T-cell (primary cell): Measurements from ENCODE around the gene FOXC1. TPM values are rescaled to one million over a fixed set of nuclear protein-coding genes. Genes with fewer than 3 reads are reported as not detected.

Source experiments
- ATAC-seq, 4 experiments: fragments of 200-7000 bp in 3 of 4; fragments of 150-1000 bp in 1 of 4; cut with Tn5 transposase; replicated peaks in 1 of 4; 1 replicate in 3 of 4; 2 replicates in 1 of 4; pipeline ENCODE4 v1.10.0; 2021; ENCODE audit warnings: moderate library complexity in 3 of 4, mild to moderate bottlenecking in 2 of 4, moderate number of reproducible peaks in 1 of 4
- CTCF ChIA-PET, 2 donors: fragments of 300-600 bp; sonication (Branson Sonifier 250); formaldehyde crosslinking; loops; one replicate each; lab custom pipeline; 2022; ENCODE audit warnings: antibody characterized with exemption in 2 of 2; lab: Charles Lee
- POLR2A ChIA-PET, 2 donors: fragments of 300-600 bp; sonication (Branson Sonifier 250); formaldehyde crosslinking; loops; one replicate each; lab custom pipeline; 2022; ENCODE audit warnings: antibody characterized with exemption in 2 of 2; lab: Charles Lee
- DNase-seq, 35 experiments: peaks; one replicate each; pipeline versions ENCODE4 v3.0.0 to v3.0.0-alpha.2; 2013 to 2023
- H3K27ac ChIP-seq: one replicate; pipeline ENCODE4 v1.5.1; 2013; ENCODE audit warnings: low read length
- H3K27me3 ChIP-seq, 2 experiments: replicated peaks in 1 of 2; 1 replicate in 1 of 2; 2 replicates in 1 of 2; pipeline versions ENCODE4 v1.6.1 to v1.7.0; 2013; ENCODE audit warnings: low read length in 1 of 2, mixed read lengths in 1 of 2; ENCODE audit not compliant: control insufficient read depth in 2 of 2, insufficient read depth in 2 of 2; ENCODE audit errors: extremely low read depth in 1 of 2
- H3K36me3 ChIP-seq, 2 donors: 1 replicate in 1 of 2; 2 replicates in 1 of 2; pipeline versions ENCODE4 v1.6.1 to v1.7.0; 2013; ENCODE audit warnings: low read length in 1 of 2; ENCODE audit not compliant: control insufficient read depth in 2 of 2, insufficient read depth in 1 of 2; ENCODE audit errors: extremely low read depth in 1 of 2
- H3K4me1 ChIP-seq, 2 experiments: 1 replicate in 1 of 2; 2 replicates in 1 of 2; pipeline versions ENCODE4 v1.6.1 to v1.7.0; 2013; ENCODE audit warnings: low read length in 2 of 2, mixed read lengths in 1 of 2; ENCODE audit not compliant: insufficient read depth in 2 of 2, control insufficient read depth in 1 of 2; ENCODE audit errors: extremely low read depth in 1 of 2
- H3K4me3 ChIP-seq, 2 donors: 1 replicate in 1 of 2; 2 replicates in 1 of 2; pipeline versions ENCODE4 v1.5.1 to v1.7.0; 2013; ENCODE audit warnings: mild to moderate bottlenecking in 2 of 2, low read length in 1 of 2, moderate library complexity in 1 of 2; ENCODE audit not compliant: control insufficient read depth in 1 of 2; ENCODE audit errors: extremely low read depth in 1 of 2
- H3K9me3 ChIP-seq: 2 replicates; pipeline ENCODE4 v1.7.0; 2013
- H3K27ac Mint-ChIP-seq, 2 donors: one replicate each; pipeline ENCODE4 v1.8.0; 2020 to 2021; ENCODE audit warnings: mild to moderate bottlenecking in 2 of 2, mixed read lengths in 2 of 2
- H3K27me3 Mint-ChIP-seq, 2 donors: one replicate each; pipeline ENCODE4 v1.8.0; 2021 to 2022; ENCODE audit warnings: mixed read lengths in 2 of 2
- H3K36me3 Mint-ChIP-seq: one replicate; pipeline ENCODE4 v1.8.0; 2021; ENCODE audit warnings: mixed read lengths
- H3K4me1 Mint-ChIP-seq, 3 donors: one replicate each; pipeline ENCODE4 v1.8.0; 2020 to 2022; ENCODE audit warnings: mixed read lengths in 3 of 3, mild to moderate bottlenecking in 1 of 3
- H3K4me3 Mint-ChIP-seq, 3 donors: one replicate each; pipeline ENCODE4 v1.8.0; 2020 to 2022; ENCODE audit warnings: mild to moderate bottlenecking in 3 of 3, mixed read lengths in 3 of 3, moderate library complexity in 3 of 3
- H3K9me3 Mint-ChIP-seq, 3 donors: one replicate each; pipeline ENCODE4 v1.8.0; 2020 to 2022; ENCODE audit warnings: mixed read lengths in 3 of 3
- WGBS: methylation state at CpG from one replicate; pipeline ENCODE4 v1.1.5; 2013; ENCODE audit warnings: missing lambda C conversion rate; ENCODE audit not compliant: insufficient coverage; 5-methylcytosine and 5-hydroxymethylcytosine counted together
- total RNA-seq, 35 experiments: library from RNA in 6 of 35; stranded (reverse) in 6 of 35; fragments of 120-200 nt in 1 of 35; gene quantifications; one replicate each; pipeline versions ENCODE4 v1.2.1 to v1.2.4 and lab custom pipeline; 2013 to 2026

The FOXC1 gene
- total RNA-seq, 5 donors from 2014 or later (not counting 1 experiment from before 2014, with no cell fraction given), result 0.09 to 0.15 (median 0.12) TPM; not detected in 2

DNA sequence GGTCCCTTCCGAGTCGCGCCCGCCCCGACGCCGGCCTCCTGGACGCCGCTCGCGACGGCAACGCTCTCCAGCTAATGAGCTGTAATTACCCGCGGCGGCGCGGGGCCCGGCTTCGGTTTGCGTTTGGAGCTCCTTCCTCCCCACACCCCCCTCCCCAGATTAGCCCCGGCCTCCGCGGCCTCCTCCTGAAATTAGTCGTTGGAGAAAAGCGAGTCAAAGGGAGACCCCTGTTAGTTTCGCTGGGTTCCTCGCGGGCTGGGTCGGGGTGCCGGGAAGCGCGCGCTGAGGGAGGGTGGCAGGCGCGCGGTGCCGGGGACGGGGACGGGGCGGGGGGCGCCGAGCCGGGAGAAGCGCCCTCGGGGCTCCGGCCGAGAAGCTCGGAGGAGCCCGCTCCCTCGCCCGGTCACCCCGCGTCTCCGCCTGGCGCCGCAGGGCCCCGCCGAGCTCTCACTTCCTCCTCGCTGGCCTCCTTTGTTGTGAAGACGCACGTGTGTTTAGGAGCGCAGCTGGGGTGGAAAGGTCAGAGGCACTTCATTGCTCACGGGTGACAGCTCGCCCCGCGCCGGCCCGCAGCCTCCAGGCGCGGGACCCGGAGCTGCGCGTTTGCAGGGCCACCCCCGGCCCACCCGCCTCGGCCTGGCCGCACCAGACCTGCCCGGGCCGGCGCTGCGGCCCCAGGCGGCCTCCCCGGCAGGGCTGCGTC is 4.9 kb downstream of the FOXC1 start:
- peaks cover 12 to 30% of the 10 kb centered on the region in 2 experiments for H3K4me1 ChIP-seq
- H3K27me3 ChIP-seq, result peaks cover 14 to 69% of the 10 kb centered on the region in 2 experiments
- peaks cover 19 to 25% (median 19%) of the 10 kb centered on the region in 3 donors for H3K4me1 Mint-ChIP-seq
- no peaks in the 10 kb centered on the region for H3K9me3 ChIP-seq
- no peaks in the 10 kb centered on the region for H3K9me3 Mint-ChIP-seq
- H3K27me3 Mint-ChIP-seq, result peaks cover 44 to 59% of the 10 kb centered on the region in 2 donors
- no peak overlapping the region for H3K27ac ChIP-seq
- DNase-seq (peak in 1 of 35 experiments; percentile 20), ATAC-seq (no peak)
- no peak overlapping the region for H3K4me3 Mint-ChIP-seq
- POLR2A ChIA-PET, result no interaction called here
- no peak overlapping the region for H3K4me3 ChIP-seq
- WGBS, result 8% methylated on average over 77 of the region's 85 CpGs
- CTCF ChIA-PET, result interaction anchor here in 1 of 2 donors (0.6 to 1.2 kb wide), 4 partner anchors 16 to 889 kb away, joined by 3 to 9 read pairs (median 4); no protein-coding TSS in a partner anchor
- H3K36me3 ChIP-seq, result no peaks in the 10 kb centered on the region
- no peak overlapping the region for H3K27ac Mint-ChIP-seq
- H3K36me3 Mint-ChIP-seq, result no peaks in the 10 kb centered on the region

DNA sequence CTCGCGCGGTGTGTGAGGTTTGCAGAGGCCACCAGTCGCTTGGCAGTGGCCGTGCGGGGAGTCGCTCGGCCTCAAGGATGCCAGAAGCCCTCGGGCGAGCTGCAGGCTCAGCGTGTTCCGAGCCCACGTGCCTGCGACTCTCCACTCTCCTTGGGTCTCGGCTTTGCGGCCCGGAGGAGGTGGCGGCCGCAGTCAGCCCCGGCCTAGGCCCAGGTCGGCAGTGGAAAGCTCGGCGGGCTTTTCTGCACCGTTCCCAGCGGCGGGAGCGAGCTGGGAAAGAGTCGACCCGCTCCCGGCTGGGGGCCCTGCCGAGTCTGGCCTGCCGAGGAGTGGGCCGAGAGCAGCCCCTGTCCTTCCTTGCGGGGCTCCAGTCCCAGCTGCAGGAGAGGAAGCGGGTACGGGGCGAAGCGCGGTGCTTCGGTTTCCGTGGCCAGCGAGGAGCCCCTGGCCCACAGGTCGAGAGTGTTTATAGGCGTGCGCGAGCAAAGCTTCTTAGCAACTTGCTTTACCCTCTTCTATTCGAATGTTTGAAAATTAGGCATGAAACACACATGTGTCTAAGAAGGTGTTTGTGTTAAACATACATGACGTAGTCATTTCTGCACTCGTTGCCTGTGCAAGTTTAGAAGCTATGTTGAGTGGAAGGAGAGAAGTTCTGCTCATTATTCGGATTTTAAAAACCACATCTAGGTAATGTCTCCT is 5.6 kb downstream of the FOXC1 start:
- Mint-ChIP-seq H3K36me3 (no peaks in the 10 kb centered on the region), H3K9me3 (no peaks in the 10 kb centered on the region), H3K27me3 (peaks cover 44 to 62% of the 10 kb centered on the region in 2 donors), H3K4me1 (peaks cover 19 to 25% (median 19%) of the 10 kb centered on the region in 3 donors), H3K27ac (no peak overlapping the region), H3K4me3 (no peak overlapping the region)
- WGBS, result 38% methylated on average over 34 of the region's 50 CpGs
- DNase-seq, result no peak
- Histone ChIP-seq H3K36me3 (no peaks in the 10 kb centered on the region), H3K9me3 (no peaks in the 10 kb centered on the region), H3K4me1 (peaks cover 12 to 36% of the 10 kb centered on the region in 2 experiments), H3K4me3 (no peak overlapping the region), H3K27me3 (peaks cover 14 to 73% of the 10 kb centered on the region in 2 experiments), H3K27ac (no peak overlapping the region)
- ChIA-PET CTCF (no interaction called here), POLR2A (no interaction called here)
- ATAC-seq, result no peak

DNA sequence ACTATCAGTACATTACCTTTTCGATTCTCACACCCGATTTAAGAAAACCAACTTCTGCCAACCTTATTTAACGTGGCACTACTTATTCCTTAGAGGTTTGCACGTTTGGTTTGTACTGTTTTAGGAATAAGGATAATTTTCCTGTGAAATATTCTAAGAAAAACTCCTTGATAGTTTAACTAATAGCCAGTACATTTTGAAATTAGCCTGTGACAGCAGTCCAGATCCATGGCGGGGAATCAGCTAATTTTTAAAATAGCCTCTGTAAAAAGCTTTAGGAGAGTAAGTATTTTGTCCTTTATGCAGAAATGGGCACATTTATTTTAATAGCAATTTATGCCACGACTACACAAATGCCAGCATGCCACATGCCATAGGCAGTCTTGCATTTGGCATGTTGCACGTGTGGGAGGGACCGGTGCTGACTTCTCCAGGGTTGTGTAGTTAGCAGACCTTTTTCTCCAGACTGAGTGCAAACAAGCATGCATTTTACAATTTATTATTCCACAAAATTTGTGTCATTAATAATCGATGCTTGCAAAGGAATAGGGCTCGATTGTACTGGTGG is 6.2 kb downstream of the FOXC1 start:
- ChIA-PET POLR2A (no interaction called here), CTCF (interaction anchor here in 1 of 2 donors (1.1 kb wide), 1 partner anchor 19 kb away, joined by 3 read pairs; no protein-coding TSS in a partner anchor)
- Histone ChIP-seq H3K9me3 (no peaks in the 10 kb centered on the region), H3K4me3 (no peak overlapping the region), H3K4me1 (peaks cover 12 to 37% of the 10 kb centered on the region in 2 experiments), H3K27ac (no peak overlapping the region), H3K27me3 (peaks cover 14 to 74% of the 10 kb centered on the region in 2 experiments), H3K36me3 (no peaks in the 10 kb centered on the region)
- Mint-ChIP-seq H3K4me3 (no peak overlapping the region), H3K27ac (no peak overlapping the region), H3K4me1 (peaks cover 16 to 23% (median 19%) of the 10 kb centered on the region in 3 donors), H3K27me3 (peaks cover 41 to 60% of the 10 kb centered on the region in 2 donors), H3K9me3 (no peaks in the 10 kb centered on the region), H3K36me3 (no peaks in the 10 kb centered on the region)
- ATAC-seq, result no peak
- no peak for DNase-seq
- WGBS, result 79% methylated on average over 2 of the region's 10 CpGs

DNA sequence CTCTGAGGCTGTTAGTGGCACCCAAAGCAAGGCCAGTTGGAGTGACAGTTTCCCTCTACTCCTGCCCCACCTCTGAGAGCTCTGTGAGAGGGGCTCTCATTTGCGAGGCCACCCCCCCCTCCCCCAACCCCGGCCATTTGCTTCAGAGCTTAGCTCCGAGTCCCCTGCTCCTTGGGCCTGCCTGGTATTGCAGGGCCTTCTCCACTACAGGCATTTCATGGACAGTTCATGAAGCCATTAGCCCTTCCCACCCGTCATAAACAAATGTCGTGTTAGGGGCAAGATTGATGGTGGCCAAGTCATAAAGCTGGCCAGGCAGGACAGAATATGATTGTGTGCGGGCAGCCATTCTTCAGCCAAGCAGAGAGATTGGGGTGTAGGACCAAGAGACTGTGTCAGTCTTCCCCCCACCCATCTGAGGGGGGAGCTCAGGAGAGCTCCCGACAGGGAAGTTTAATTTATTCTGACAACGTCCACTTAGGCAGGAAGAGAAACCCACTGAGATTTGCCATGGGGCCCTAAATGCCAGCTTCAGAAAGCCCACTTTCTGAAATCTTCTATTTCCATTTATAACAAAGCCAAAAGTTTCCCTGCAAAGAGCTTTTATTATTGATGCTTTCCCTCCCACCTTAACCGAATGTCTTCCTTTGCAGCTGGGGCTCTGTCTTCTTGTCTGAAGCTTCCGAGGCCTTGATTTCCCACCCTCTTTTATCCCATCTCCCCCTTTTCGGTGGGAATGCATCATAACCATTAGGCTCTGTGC is 7.2 kb downstream of the FOXC1 start:
- Mint-ChIP-seq H3K36me3 (peaks cover 4% of the 10 kb centered on the region), H3K4me3 (no peak overlapping the region), H3K27me3 (peaks cover 46 to 67% of the 10 kb centered on the region in 2 donors), H3K9me3 (no peaks in the 10 kb centered on the region), H3K27ac (peak overlapping the region in 1 of 2 donors; percentile 40), H3K4me1 (peaks cover 15 to 22% (median 18%) of the 10 kb centered on the region in 3 donors)
- peaks cover 10 to 35% of the 10 kb centered on the region in 2 experiments for H3K4me1 ChIP-seq
- DNase-seq, result no peak
- H3K4me3 ChIP-seq, result no peak overlapping the region
- WGBS, result 67% methylated on average over 10 of the region's 11 CpGs
- no peaks in the 10 kb centered on the region for H3K36me3 ChIP-seq
- H3K9me3 ChIP-seq, result no peaks in the 10 kb centered on the region
- no peak overlapping the region for H3K27ac ChIP-seq
- ChIA-PET CTCF (interaction anchor here (0.9 to 1.7 kb wide), 5 partner anchors 10 to 1018 kb away, joined by 3 to 5 read pairs (median 3); no protein-coding TSS in a partner anchor), POLR2A (no interaction called here)
- H3K27me3 ChIP-seq, result peaks cover 17 to 79% of the 10 kb centered on the region in 2 experiments
- ATAC-seq, result no peak

DNA sequence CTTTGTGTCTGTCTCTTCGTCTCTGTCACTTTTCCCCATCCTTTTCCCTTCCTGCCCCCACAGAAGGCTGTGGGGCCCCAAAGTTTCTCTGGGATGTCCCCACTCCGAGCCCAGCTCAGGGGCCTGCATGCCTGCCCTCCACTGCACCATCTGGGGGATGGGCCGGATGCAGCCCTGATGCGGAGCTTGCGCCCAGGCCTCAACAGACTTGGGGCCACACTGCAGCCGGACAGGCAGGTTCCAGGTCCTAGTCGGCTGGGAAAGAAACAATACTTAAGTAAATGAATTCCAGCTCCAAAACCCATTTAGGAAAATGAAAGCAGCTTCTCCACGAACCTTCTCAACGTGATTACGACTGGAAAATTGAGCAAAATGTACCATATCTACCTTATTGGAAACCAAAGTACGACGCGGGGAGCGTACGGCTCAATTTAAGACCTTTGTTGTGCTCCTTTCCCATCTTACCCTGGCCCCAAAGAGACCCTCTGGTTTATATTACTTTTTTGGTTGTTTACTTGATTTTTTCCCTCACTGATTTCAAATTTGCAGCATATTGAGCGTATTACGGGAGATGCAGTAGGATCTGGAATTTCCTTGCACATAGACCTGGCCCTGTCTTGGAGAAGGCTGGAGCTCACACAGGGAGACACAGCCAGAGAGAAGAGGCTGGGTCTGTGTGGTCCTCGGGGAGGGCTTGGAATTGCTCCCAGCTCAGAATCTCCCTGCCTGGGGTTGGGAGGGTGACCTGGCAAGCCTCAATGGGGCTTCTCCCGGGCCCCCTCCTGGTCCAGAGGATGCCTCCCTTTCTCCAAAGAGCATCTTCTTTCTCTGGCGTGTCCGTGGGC is 8.0 kb downstream of the FOXC1 start:
- Mint-ChIP-seq H3K4me3 (no peak overlapping the region), H3K36me3 (peaks cover 12% of the 10 kb centered on the region), H3K27ac (peak overlapping the region in 1 of 2 donors; percentile 40), H3K9me3 (no peaks in the 10 kb centered on the region), H3K27me3 (peaks cover 45 to 67% of the 10 kb centered on the region in 2 donors), H3K4me1 (peaks cover 9 to 14% (median 10%) of the 10 kb centered on the region in 3 donors)
- Histone ChIP-seq H3K27ac (no peak overlapping the region), H3K36me3 (no peaks in the 10 kb centered on the region), H3K9me3 (no peaks in the 10 kb centered on the region), H3K4me1 (peaks cover 5 to 29% of the 10 kb centered on the region in 2 experiments), H3K4me3 (no peak overlapping the region), H3K27me3 (peaks cover 15 to 81% of the 10 kb centered on the region in 2 experiments)
- ChIA-PET CTCF (interaction anchor here in 1 of 2 donors (0.9 to 1.7 kb wide), 4 partner anchors 9 to 1017 kb away, joined by 3 to 5 read pairs (median 4); no protein-coding TSS in a partner anchor), POLR2A (no interaction called here)
- ATAC-seq (no peak), DNase-seq (no peak)
- WGBS, result 83% methylated on average over 14 of the region's 21 CpGs
